Lower lobe of right lung (tissue), 2 donors: ENCODE data around the gene GSS. TPM values are rescaled to one million over a fixed set of nuclear protein-coding genes. Genes with fewer than 3 reads are reported as not detected.
A peak's percentile ranks its signal among the peaks of the same experiment; 100 is the strongest.

Experiments used
- ATAC-seq, 2 donors: fragments of 200-7000 bp; cut with Tn5 transposase; one replicate each; pipeline ENCODE4 v1.9.1; 2020 to 2022; ENCODE audit warnings: mild to moderate bottlenecking in 2 of 2, moderate library complexity in 2 of 2
- DNase-seq: peaks from one replicate; pipeline ENCODE4 v3.0.0-alpha.2; 2020
- H3K27ac ChIP-seq: fragments of 200-600 bp; one replicate; pipeline ENCODE4 v1.8.0; 2022
- H3K27me3 ChIP-seq: fragments of 200-600 bp; one replicate; pipeline ENCODE4 v1.8.0; 2022; ENCODE audit warnings: low read depth
- H3K36me3 ChIP-seq: fragments of 200-600 bp; one replicate; pipeline ENCODE4 v1.8.0; 2022; ENCODE audit warnings: mild to moderate bottlenecking
- H3K4me1 ChIP-seq: fragments of 200-600 bp; one replicate; pipeline ENCODE4 v1.8.0; 2022
- H3K4me3 ChIP-seq: fragments of 200-600 bp; one replicate; pipeline ENCODE4 v1.8.0; 2022; ENCODE audit warnings: mild to moderate bottlenecking
- H3K9me3 ChIP-seq: fragments of 200-600 bp; one replicate; pipeline ENCODE4 v1.8.0; 2022
- CTCF ChIP-seq: fragments of 200-600 bp; IDR thresholded peaks from one replicate; pipeline ENCODE4 v1.8.0; 2022; ENCODE audit warnings: antibody characterized with exemption, mild to moderate bottlenecking
- intact Hi-C: fragments of 100-400 bp; cut with DNase I; formaldehyde crosslinking; loops from one replicate; pipeline ENCODE4 v1.11.0; 2022
- total RNA-seq: library from RNA; stranded (reverse); fragmentation: NEBNext Ultra II Directional; extraction: Animal tissue kit (Norgen Biotek cat#: 25700); gene quantifications from one replicate; pipeline ENCODE4 v1.2.1, GENCODE V29; 2021
- donor health status: DM: no; HTN: yes; CAD: no; lungs with severe emphysema.

Gene GSS
- total RNA-seq, 1 donor from 2014 or later, result 28.8 TPM

- DNase-seq (no peak), ATAC-seq (no peak)
- Histone ChIP-seq H3K27ac (no peak overlapping the region), H3K36me3 (peaks cover 84% of the 10 kb centered on the region), H3K4me1 (peaks cover 7% of the 10 kb centered on the region), H3K27me3 (no peaks in the 10 kb centered on the region), H3K9me3 (no peaks in the 10 kb centered on the region), H3K4me3 (no peak overlapping the region)
- intact Hi-C loops, result no loop called here
- TF ChIP-seq CTCF, result no peak
These were observed 27.9 kb downstream of the GSS start for GRCh38 chr20:34927736-34928135.

DNA sequence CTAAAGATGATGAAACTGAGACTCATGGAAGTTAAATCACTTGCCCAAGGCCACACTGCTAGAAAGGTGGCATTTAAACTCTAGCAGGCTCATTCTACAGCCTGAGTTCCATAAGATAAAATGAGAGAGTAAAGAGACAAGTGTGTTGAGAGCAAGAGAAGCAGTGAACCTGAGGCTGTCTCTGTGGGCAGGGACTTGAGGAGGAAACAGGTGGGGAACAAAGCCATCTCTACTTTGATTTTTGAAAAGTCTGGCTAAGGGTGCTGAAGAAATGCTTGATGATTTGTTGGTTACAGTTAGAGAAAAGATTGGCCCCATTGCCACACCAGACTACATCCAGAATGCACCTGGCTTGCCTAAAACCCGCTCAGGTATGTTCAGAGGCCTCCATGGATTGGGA, 29.0 kb downstream of the GSS start:
- H3K27ac ChIP-seq, result no peak overlapping the region
- H3K4me3 ChIP-seq, result no peak overlapping the region
- intact Hi-C loops, result no loop called here
- DNase-seq, result no peak
- H3K4me1 ChIP-seq, result peaks cover 13% of the 10 kb centered on the region
- TF ChIP-seq CTCF, result no peak
- ATAC-seq, result no peak
- H3K27me3 ChIP-seq, result no peaks in the 10 kb centered on the region
- H3K9me3 ChIP-seq, result no peaks in the 10 kb centered on the region
- peaks cover 93% of the 10 kb centered on the region for H3K36me3 ChIP-seq

GRCh38 chr20:34925981-34926380, 29.6 kb downstream of the GSS start:
- TF ChIP-seq CTCF, result no peak
- no peak for DNase-seq
- no peaks in the 10 kb centered on the region for H3K9me3 ChIP-seq
- H3K27me3 ChIP-seq, result no peaks in the 10 kb centered on the region
- ATAC-seq, result no peak
- intact Hi-C loops, result no loop called here
- no peak overlapping the region for H3K27ac ChIP-seq
- H3K4me3 ChIP-seq, result no peak overlapping the region
- H3K36me3 ChIP-seq, result peaks cover 93% of the 10 kb centered on the region
- peaks cover 13% of the 10 kb centered on the region for H3K4me1 ChIP-seq

DNA sequence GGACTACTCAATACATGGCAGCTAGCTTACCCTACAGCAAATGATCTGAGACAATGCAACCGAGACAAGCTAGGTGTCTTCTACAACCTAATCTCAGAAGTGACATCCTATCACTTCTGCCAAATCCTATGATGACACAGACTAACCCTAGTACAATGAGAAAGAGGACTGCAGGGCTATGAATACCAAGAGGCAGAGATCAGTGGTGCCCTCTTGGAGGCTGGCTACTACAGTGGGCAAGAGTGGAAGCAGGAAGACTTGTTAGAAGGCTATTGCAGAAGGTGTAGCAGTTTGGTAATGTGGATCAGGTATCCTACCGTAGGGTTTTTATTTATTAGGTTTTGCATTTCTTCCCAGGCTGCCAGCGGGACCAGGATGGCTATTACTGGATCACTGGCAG, 30.3 kb downstream of the GSS start:
- no peak overlapping the region for H3K4me3 ChIP-seq
- DNase-seq (no peak), ATAC-seq (no peak)
- no peak for TF ChIP-seq CTCF
- H3K9me3 ChIP-seq, result no peaks in the 10 kb centered on the region
- peaks cover 13% of the 10 kb centered on the region for H3K4me1 ChIP-seq
- peaks cover 98% of the 10 kb centered on the region for H3K36me3 ChIP-seq
- H3K27me3 ChIP-seq, result no peaks in the 10 kb centered on the region
- H3K27ac ChIP-seq, result no peak overlapping the region
- intact Hi-C loops, result no loop called here

DNA sequence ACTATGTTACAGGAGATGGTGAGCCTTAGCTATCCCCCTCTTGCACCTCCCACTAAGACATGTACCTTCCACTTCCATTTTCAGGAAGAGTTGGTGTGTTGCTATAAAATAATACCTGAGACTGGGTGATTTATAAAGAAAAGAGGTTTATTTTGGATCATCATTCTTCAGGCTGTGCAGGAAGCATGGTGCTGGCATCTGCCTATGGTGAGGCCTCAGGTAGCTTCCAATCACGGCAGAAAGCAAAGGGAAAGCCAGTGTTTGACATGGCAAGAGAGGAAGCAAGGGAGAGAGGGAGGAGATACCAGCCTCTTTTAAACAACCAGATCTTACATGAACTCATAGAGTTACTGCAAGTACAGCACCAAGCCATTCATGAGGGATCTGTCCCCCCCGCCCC, 32.2 kb downstream of the GSS start:
- Histone ChIP-seq H3K9me3 (no peaks in the 10 kb centered on the region), H3K27ac (peak overlapping the region; percentile 63), H3K4me1 (peaks cover 13% of the 10 kb centered on the region), H3K36me3 (peaks cover 96% of the 10 kb centered on the region), H3K27me3 (no peaks in the 10 kb centered on the region), H3K4me3 (no peak overlapping the region)
- ATAC-seq (no peak), DNase-seq (no peak)
- intact Hi-C loops, result no loop called here
- no peak for TF ChIP-seq CTCF
